GM12878 (cell line): ENCODE measurements around the gene COX5A. TPM values are rescaled to one million over a fixed set of nuclear protein-coding genes. Genes with fewer than 3 reads are reported as not detected.

Source experiments
- ATAC-seq: fragments of 200-7000 bp; cut with Tn5 transposase; 3 replicates; pipeline ENCODE4 v1.9.1; 2020; ENCODE audit warnings: mild to moderate bottlenecking, moderate library complexity
- BruUV-seq: library from RNA; stranded (reverse); fragments of 400-500 nt; replicated peaks from 2 replicates; lab custom pipeline; 2021; lab: Mats Ljungman, UMichigan
- CTCF ChIA-PET: fragments of 300-600 bp; sonication (Branson Sonifier 250); formaldehyde crosslinking; extraction: SDS; loops from one replicate; lab custom pipeline; 2021; ENCODE audit warnings: inconsistent platforms; lab: Yijun Ruan, JAX
- POLR2A ChIA-PET: fragments of 350-600 bp; formaldehyde crosslinking; extraction: SDS; loops from one replicate; lab custom pipeline; 2021; ENCODE audit warnings: inconsistent platforms; lab: Charles Lee
- RAD21 ChIA-PET: fragments of 300-600 bp; sonication (Branson Sonifier 250); formaldehyde crosslinking; loops from one replicate; lab custom pipeline; 2023; ENCODE audit warnings: antibody characterized with exemption; ENCODE audit not compliant: unreplicated experiment; lab: Charles Lee
- SMC1A ChIA-PET: fragments of 300-600 bp; sonication (Branson Sonifier 250); formaldehyde crosslinking; loops from one replicate; lab custom pipeline; 2023; ENCODE audit not compliant: unreplicated experiment, uncharacterized antibody; lab: Charles Lee
- DNase-seq: peaks from one replicate; pipeline ENCODE4 v3.0.0-alpha.2; 2011; ENCODE audit warnings: low read depth, low spot score
- FAIRE-seq: peaks from 3 replicates; lab custom pipeline; 2011; peaks lifted over from hg19 to GRCh38; lab: Jason Lieb, UNC
- H2AFZ ChIP-seq: 2 replicates; pipeline ENCODE4 v1.6.0; 2011; ENCODE audit warnings: low read depth, low read length, control low read depth; ENCODE audit not compliant: control insufficient read depth
- H3K27ac ChIP-seq: 2 replicates; pipeline ENCODE4 v1.5.1; 2011; ENCODE audit warnings: control low read depth; ENCODE audit not compliant: control insufficient read depth, insufficient read depth
- H3K27me3 ChIP-seq, 2 experiments: replicated peaks in 1 of 2; 2 replicates each; pipeline versions ENCODE4 v1.6.0 to v1.6.1; 2011; ENCODE audit warnings: low read length in 1 of 2; ENCODE audit not compliant: control insufficient read depth in 2 of 2, insufficient read depth in 2 of 2
- H3K36me3 ChIP-seq, 2 experiments: 2 replicates each; pipeline ENCODE4 v1.5.1; 2011; ENCODE audit warnings: low read length in 1 of 2; ENCODE audit not compliant: control insufficient read depth in 2 of 2, insufficient read depth in 2 of 2
- H3K4me1 ChIP-seq: 2 replicates; pipeline ENCODE4 v1.6.1; 2011; ENCODE audit warnings: mild to moderate bottlenecking, low read length, moderate library complexity, mixed read lengths; ENCODE audit not compliant: control insufficient read depth, insufficient read depth
- H3K4me2 ChIP-seq: 2 replicates; pipeline ENCODE4 v1.6.0; 2011; ENCODE audit warnings: control low read depth; ENCODE audit not compliant: control insufficient read depth, insufficient read depth
- H3K4me3 ChIP-seq: fragments of 200-600 bp; sonication (generic); 2 replicates; pipeline ENCODE4 v1.5.1; 2016
- H3K79me2 ChIP-seq: 2 replicates; pipeline ENCODE4 v1.6.0; 2011; ENCODE audit warnings: low read length; ENCODE audit not compliant: control insufficient read depth, insufficient read depth
- H3K9ac ChIP-seq: 2 replicates; pipeline ENCODE4 v1.8.0; 2011; ENCODE audit warnings: low read length, control low read depth, mixed read lengths; ENCODE audit not compliant: control insufficient read depth, insufficient read depth
- H3K9me3 ChIP-seq: replicated peaks from 3 replicates; pipeline ENCODE4 v1.5.1; 2011; ENCODE audit warnings: mild to moderate bottlenecking, low read length; ENCODE audit not compliant: control insufficient read depth, insufficient read depth
- H4K20me1 ChIP-seq: 2 replicates; pipeline ENCODE4 v1.6.0; 2011; ENCODE audit not compliant: control insufficient read depth, insufficient read depth
- JUNB ChIP-seq: IDR thresholded peaks from 2 replicates; pipeline ENCODE4 v1.6.1; 2016; ENCODE audit warnings: antibody characterized with exemption, mild to moderate bottlenecking
- POU2F2 ChIP-seq: IDR thresholded peaks from 3 replicates; pipeline ENCODE4 v1.6.1; 2011; ENCODE audit warnings: low read depth, mild to moderate bottlenecking, low read length, borderline replicate concordance
- RAD21 ChIP-seq: IDR thresholded peaks from 2 replicates; pipeline ENCODE4 v1.6.1; 2011; ENCODE audit warnings: mild to moderate bottlenecking, low read depth, low read length, moderate library complexity; ENCODE audit not compliant: insufficient read depth
- WGBS: methylation state at CpG from one replicate; pipeline ENCODE4 v1.1.6; 2016; ENCODE audit warnings: low lambda C conversion rate; ENCODE audit not compliant: insufficient replicate concordance, insufficient coverage; ENCODE audit errors: missing lambda C conversion rate; 5-methylcytosine and 5-hydroxymethylcytosine counted together
- in situ Hi-C: fragments of 300-500 bp; cut with MboI; formaldehyde crosslinking; loops from 9 replicates; pipeline ENCODE4 v1.14.3; 2018; ENCODE audit warnings: mixed read lengths
- intact Hi-C: fragments of 100-400 bp; cut with micrococcal nuclease; formaldehyde crosslinking; loops from one replicate; pipeline ENCODE4 v1.14.2; 2022; ENCODE audit not compliant: unreplicated experiment
- polyA plus RNA-seq, 11 experiments: library from polyadenylated mRNA; depleted of rRNA in 4 of 11; unstranded in 6 of 11; stranded (reverse) in 5 of 11; fragments of >200 nt; fragmentation: Nextera tagmentation in 4 of 11; fragmentation: Illumina TruSeq in 1 of 11; extraction: Ambion mirVana in 4 of 11; extraction: Trizol in 1 of 11; gene quantifications; 1 replicate in 1 of 11; 2 replicates in 10 of 11; pipeline versions ENCODE4 v1.2.1 to v1.2.3, GENCODE V29; 2011 to 2016; ENCODE audit warnings: inconsistent platforms in 2 of 11, missing spikeins in 2 of 11, low read depth in 1 of 11
- total RNA-seq, 4 experiments: library from RNA; depleted of rRNA in 3 of 4; stranded (reverse); fragments of >200 nt in 3 of 4; fragmentation: Illumina TruSeq in 1 of 4; extraction: Trizol in 1 of 4; gene quantifications; 2 replicates each; pipeline versions ENCODE4 v1.2.1 to v1.2.3, GENCODE V29; 2013 to 2021
- TF ChIP-seq, protein P1 (sequence below): IDR thresholded peaks from 2 replicates; pipeline ENCODE4 v1.6.1; 2011; ENCODE audit warnings: low read depth, low read length, improper control_type of control experiment, borderline replicate concordance
- TF ChIP-seq, protein P2 (sequence below), 3 experiments: IDR thresholded peaks in 2 of 3; conservative IDR thresholded peaks in 1 of 3; 2 replicates each; pipeline ENCODE4 v1.5.1; 2011; ENCODE audit warnings: low read depth in 3 of 3, low read length in 3 of 3, mild to moderate bottlenecking in 3 of 3, control low read depth in 2 of 3, moderate library complexity in 2 of 3, inconsistent platforms in 1 of 3, mixed read lengths in 1 of 3; ENCODE audit not compliant: control insufficient read depth in 2 of 3, insufficient read depth in 1 of 3; ENCODE audit errors: extremely low read depth in 1 of 3
- TF ChIP-seq, protein P3 (sequence below): fragments of 450-650 bp; IDR thresholded peaks from 2 replicates; pipeline ENCODE4 v1.6.1; 2016; ENCODE audit warnings: mild to moderate bottlenecking

Gene COX5A
- total and polyA plus RNA-seq, 10 of the 15 experiments (the other 5 are each of a cell fraction or from before 2014, with no cell fraction given) = 84.5 to 1,218 (median 392) TPM

DNA sequence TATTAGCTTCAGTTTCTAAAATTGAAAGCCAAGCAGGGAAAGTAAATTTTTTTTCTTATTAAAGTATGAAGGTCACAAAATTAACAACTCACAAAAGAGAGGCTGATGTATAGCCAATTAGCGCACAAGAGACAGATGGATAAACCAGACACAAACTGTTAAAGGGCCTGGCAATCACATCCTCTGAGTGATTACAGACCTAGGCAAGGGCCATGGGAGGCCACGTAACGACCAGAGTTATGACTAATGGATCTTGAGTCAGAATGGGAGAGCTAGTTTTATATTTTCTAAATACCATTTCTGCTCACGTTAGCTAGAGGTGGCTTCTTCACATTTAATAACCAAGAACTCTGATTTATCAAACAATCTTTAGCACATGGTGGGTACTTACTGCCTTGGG lies 39.7 kb upstream of the COX5A start:
- Histone ChIP-seq H3K27ac (no peak overlapping the region), H2AFZ (no peak overlapping the region), H3K4me2 (no peak overlapping the region), H3K79me2 (no peaks in the 10 kb centered on the region), H3K9ac (no peak overlapping the region), H3K4me3 (no peak overlapping the region), H3K27me3 (no peaks in the 10 kb centered on the region), H4K20me1 (no peaks in the 10 kb centered on the region), H3K36me3 (no peaks in the 10 kb centered on the region), H3K4me1 (no peaks in the 10 kb centered on the region), H3K9me3 (no peaks in the 10 kb centered on the region)
- peak; percentile 77 for ATAC-seq
- ChIA-PET CTCF (interaction anchor here (1.2 to 1.6 kb wide), 2 partner anchors 10 to 16 kb away, joined by 4 to 6 read pairs; no protein-coding TSS in a partner anchor), SMC1A (interaction anchor here (0.7 to 1.1 kb wide), 2 partner anchors 9 to 43 kb away, joined by 3 to 4 read pairs; no protein-coding TSS in a partner anchor), POLR2A (no interaction called here), RAD21 (interaction anchor here (0.7 kb wide), 1 partner anchor 20 kb away, joined by 3 read pairs; no protein-coding TSS in a partner anchor)
- intact Hi-C loops = no loop called here
- FAIRE-seq = no peak
- WGBS = 0% methylated on average over 4 of the region's 4 CpGs
- in situ Hi-C loops = no loop called here
- TF ChIP-seq JUNB (0 out of 2 replicates have a peak, but pooled peaks have one; percentile 25), POU2F2 (no peak)
- no TSS peak for BruUV-seq
- DNase-seq = no peak

DNA sequence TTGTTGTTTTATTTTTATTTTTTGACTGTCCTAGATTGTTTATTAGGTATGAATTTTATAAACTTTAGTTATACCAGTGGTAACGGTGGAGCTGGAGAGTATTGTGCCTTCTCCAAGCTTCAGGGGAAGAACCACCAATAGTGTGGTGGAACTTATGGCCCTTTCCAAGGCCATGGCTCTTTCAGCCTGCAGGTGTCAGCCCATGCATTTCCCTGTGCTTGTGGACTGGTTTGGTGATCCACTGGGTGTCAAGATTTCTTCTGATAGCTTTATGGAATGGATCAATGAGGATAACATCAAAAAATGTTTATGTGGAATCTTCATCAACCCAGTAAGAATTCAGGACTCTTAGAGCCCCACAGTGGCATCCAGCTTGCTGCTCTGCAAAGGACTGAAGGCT lies 38.3 kb upstream of the COX5A start:
- Histone ChIP-seq H3K79me2 (no peaks in the 10 kb centered on the region), H3K27me3 (no peaks in the 10 kb centered on the region), H3K36me3 (no peaks in the 10 kb centered on the region), H2AFZ (no peak overlapping the region), H3K27ac (no peak overlapping the region), H4K20me1 (no peaks in the 10 kb centered on the region), H3K9ac (no peak overlapping the region), H3K4me2 (no peak overlapping the region), H3K4me3 (no peak overlapping the region), H3K4me1 (no peaks in the 10 kb centered on the region), H3K9me3 (no peaks in the 10 kb centered on the region)
- 0% methylated on average over 1 of the region's 1 CpG for WGBS
- DNase-seq (no peak), FAIRE-seq (no peak), ATAC-seq (no peak)
- BruUV-seq = no TSS peak
- RAD21 ChIA-PET = interaction anchor here (1.7 kb wide), 1 partner anchor 228 kb away, joined by 3 read pairs; no protein-coding TSS in a partner anchor
- CTCF ChIA-PET = interaction anchor here (1.0 kb wide), 1 partner anchor 207 kb away, joined by 4 read pairs; no protein-coding TSS in a partner anchor
- SMC1A ChIA-PET = interaction anchor here (0.9 kb wide), 1 partner anchor 68 kb away, joined by 3 read pairs; no protein-coding TSS in a partner anchor
- in situ Hi-C loops (no loop called here), intact Hi-C loops (no loop called here)
- TF ChIP-seq, protein P1, sequence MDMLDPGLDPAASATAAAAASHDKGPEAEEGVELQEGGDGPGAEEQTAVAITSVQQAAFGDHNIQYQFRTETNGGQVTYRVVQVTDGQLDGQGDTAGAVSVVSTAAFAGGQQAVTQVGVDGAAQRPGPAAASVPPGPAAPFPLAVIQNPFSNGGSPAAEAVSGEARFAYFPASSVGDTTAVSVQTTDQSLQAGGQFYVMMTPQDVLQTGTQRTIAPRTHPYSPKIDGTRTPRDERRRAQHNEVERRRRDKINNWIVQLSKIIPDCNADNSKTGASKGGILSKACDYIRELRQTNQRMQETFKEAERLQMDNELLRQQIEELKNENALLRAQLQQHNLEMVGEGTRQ = no peak
- TF ChIP-seq, protein P2, sequence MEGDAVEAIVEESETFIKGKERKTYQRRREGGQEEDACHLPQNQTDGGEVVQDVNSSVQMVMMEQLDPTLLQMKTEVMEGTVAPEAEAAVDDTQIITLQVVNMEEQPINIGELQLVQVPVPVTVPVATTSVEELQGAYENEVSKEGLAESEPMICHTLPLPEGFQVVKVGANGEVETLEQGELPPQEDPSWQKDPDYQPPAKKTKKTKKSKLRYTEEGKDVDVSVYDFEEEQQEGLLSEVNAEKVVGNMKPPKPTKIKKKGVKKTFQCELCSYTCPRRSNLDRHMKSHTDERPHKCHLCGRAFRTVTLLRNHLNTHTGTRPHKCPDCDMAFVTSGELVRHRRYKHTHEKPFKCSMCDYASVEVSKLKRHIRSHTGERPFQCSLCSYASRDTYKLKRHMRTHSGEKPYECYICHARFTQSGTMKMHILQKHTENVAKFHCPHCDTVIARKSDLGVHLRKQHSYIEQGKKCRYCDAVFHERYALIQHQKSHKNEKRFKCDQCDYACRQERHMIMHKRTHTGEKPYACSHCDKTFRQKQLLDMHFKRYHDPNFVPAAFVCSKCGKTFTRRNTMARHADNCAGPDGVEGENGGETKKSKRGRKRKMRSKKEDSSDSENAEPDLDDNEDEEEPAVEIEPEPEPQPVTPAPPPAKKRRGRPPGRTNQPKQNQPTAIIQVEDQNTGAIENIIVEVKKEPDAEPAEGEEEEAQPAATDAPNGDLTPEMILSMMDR (IDR thresholded peaks at IDR 0.05 in 2 of 3, conservative IDR thresholded peaks at IDR 0.05 in 1 of 3; ENCODE audit: control insufficient read depth in 2 of 3, extremely low read depth in 1 of 3, insufficient read depth in 1 of 3, low read depth in 3 of 3, low read length in 3 of 3) = peak in 1 of 3 experiments; percentile 13; a peak in 2 of 6 replicates
- TF ChIP-seq, protein P3, sequence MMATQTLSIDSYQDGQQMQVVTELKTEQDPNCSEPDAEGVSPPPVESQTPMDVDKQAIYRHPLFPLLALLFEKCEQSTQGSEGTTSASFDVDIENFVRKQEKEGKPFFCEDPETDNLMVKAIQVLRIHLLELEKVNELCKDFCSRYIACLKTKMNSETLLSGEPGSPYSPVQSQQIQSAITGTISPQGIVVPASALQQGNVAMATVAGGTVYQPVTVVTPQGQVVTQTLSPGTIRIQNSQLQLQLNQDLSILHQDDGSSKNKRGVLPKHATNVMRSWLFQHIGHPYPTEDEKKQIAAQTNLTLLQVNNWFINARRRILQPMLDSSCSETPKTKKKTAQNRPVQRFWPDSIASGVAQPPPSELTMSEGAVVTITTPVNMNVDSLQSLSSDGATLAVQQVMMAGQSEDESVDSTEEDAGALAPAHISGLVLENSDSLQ = no peak
- TF ChIP-seq RAD21 = peak; percentile 25; the same call in 1 of the 2 replicates
- POLR2A ChIA-PET = interaction anchor here (0.6 kb wide), 1 partner anchor 130 kb away, joined by 3 read pairs; no protein-coding TSS in a partner anchor
